ENCODE results near the gene CHRNA4. TPM values are rescaled to one million over a fixed set of nuclear protein-coding genes. Genes with fewer than 3 reads are reported as not detected.

CHRNA4 gene
- total and polyA plus RNA-seq, 2 of the 13 experiments (the other 11 are each of a cell fraction or from before 2014, with no cell fraction given): not detected

- TF ChIP-seq ZBTB7A (CRISPR knock-in tag; IDR thresholded peaks at IDR 0.05) (peak; percentile 97), ARNT (IDR thresholded peaks at IDR 0.05) (no peak), ZNF264 (CRISPR knock-in tag; IDR thresholded peaks at IDR 0.05) (no peak), KDM5A (IDR thresholded peaks at IDR 0.05; ENCODE audit: borderline replicate concordance, low read length) (no peak), NR2F6 (IDR thresholded peaks at IDR 0.05) (peak; percentile 71), NR2F6 (CRISPR knock-in tag; IDR thresholded peaks at IDR 0.05) (peak; percentile 69), RCOR2 (CRISPR knock-in tag; IDR thresholded peaks at IDR 0.05) (no peak), TOPORS (CRISPR knock-in tag; IDR thresholded peaks at IDR 0.05) (no peak), ZNF329 (CRISPR knock-in tag; IDR thresholded peaks at IDR 0.05; ENCODE audit: low read depth) (no peak), ZNF556 (CRISPR knock-in tag; IDR thresholded peaks at IDR 0.05; ENCODE audit: borderline replicate concordance) (peak; percentile 100), ZMYM2 (CRISPR knock-in tag; IDR thresholded peaks at IDR 0.05) (no peak), HNRNPK (IDR thresholded peaks at IDR 0.05; ENCODE audit: low read depth, low read length, poor library complexity, severe bottlenecking) (no peak), AKNA (CRISPR knock-in tag; IDR thresholded peaks at IDR 0.05; ENCODE audit: borderline replicate concordance) (no peak), CEBPB (IDR thresholded peaks at IDR 0.05; ENCODE audit: borderline replicate concordance, low read depth, low read length) (no peak), ZNF713 (CRISPR knock-in tag; IDR thresholded peaks at IDR 0.05) (no peak), GRHL1 (CRISPR knock-in tag; conservative IDR thresholded peaks at IDR 0.05) (no peak), HCFC1 (IDR thresholded peaks at IDR 0.05; ENCODE audit: low read depth, low read length) (no peak), ZNF430 (CRISPR knock-in tag; IDR thresholded peaks at IDR 0.05) (no peak), ZFP82 (CRISPR knock-in tag; IDR thresholded peaks at IDR 0.05; ENCODE audit: borderline replicate concordance) (no peak), ZBTB25 (CRISPR knock-in tag; IDR thresholded peaks at IDR 0.05) (no peak), CREB3 (CRISPR knock-in tag; IDR thresholded peaks at IDR 0.05) (no peak), ZNF562 (CRISPR knock-in tag; IDR thresholded peaks at IDR 0.05; ENCODE audit: borderline replicate concordance) (no peak)
Observed at GRCh38 chr20:63376283-63377250, 15.4 kb upstream of the CHRNA4 start (continued).
